ENCODE measurements around the gene FGG. TPM values are rescaled to one million over a fixed set of nuclear protein-coding genes. Genes with fewer than 3 reads are reported as not detected.

The FGG gene
- total and polyA plus RNA-seq, 2 donors (not counting 3 experiments of a cell fraction or from before 2014, with no cell fraction given), result not detected

- Histone ChIP-seq H3K27ac (ENCODE audit: insufficient read depth, low read depth, low read length) (no peak overlapping the region), H3K4me3 (replicated peaks in 1 of 3; ENCODE audit: insufficient read depth in 1 of 3, low read depth in 1 of 3, low read length in 3 of 3) (no peak overlapping the region), H3K4me2 (ENCODE audit: insufficient read depth, low read length) (no peak overlapping the region), H3K9ac (replicated peaks; ENCODE audit: extremely low read depth, insufficient read depth, low read length) (no peak overlapping the region), H3K79me2 (ENCODE audit: control insufficient read depth, insufficient read depth, low read length) (no peaks in the 10 kb centered on the region), H4K20me1 (replicated peaks; ENCODE audit: control insufficient read depth, extremely low read depth, insufficient read depth, low read length) (no peaks in the 10 kb centered on the region), H3K4me1 (ENCODE audit: control insufficient read depth, extremely low read depth, insufficient read depth, low read length) (no peaks in the 10 kb centered on the region), H3K9me1 (replicated peaks; ENCODE audit: control insufficient read depth, extremely low read depth, insufficient read depth, low read length) (no peaks in the 10 kb centered on the region), H3K36me3 (ENCODE audit: control insufficient read depth in 2 of 2, extremely low read depth in 1 of 2, insufficient read depth in 2 of 2, low read length in 2 of 2) (no peaks in the 10 kb centered on the region), H2AFZ (ENCODE audit: low read depth, low read length) (no peak overlapping the region), H3K27me3 (ENCODE audit: control insufficient read depth in 2 of 2, insufficient read depth in 2 of 2, low read length in 2 of 2) (peaks cover 0 to 2% of the 10 kb centered on the region in 2 experiments), H3K9me3 (replicated peaks; ENCODE audit: control insufficient read depth, insufficient read depth, low read length) (no peaks in the 10 kb centered on the region)
- intact Hi-C loops (cut with micrococcal nuclease), result no loop called here
- no peak for FAIRE-seq
- dilution Hi-C loops (cut with MboI; ENCODE audit: extremely low pct_ligation_motif_present, low sequenced_read_pairs), result no loop called here
- DNase-seq (ENCODE audit: low read depth, low spot score), result no peak
- ChIA-PET POLR2A (no interaction called here), CTCF (interaction anchor here (0.7 kb wide), 1 partner anchor 24 kb away, joined by 3 read pairs; no protein-coding TSS in a partner anchor)
- BruUV-seq (replicated peaks), result no TSS peak
- no peak for TF ChIP-seq EZH2 (IDR thresholded peaks at IDR 0.05; ENCODE audit: borderline replicate concordance, low read depth, low read length, severe bottlenecking)
- no peak for TF ChIP-seq FOS (IDR thresholded peaks at IDR 0.05; ENCODE audit: borderline replicate concordance, insufficient read depth, low read length)
- no peak for TF ChIP-seq POLR2AphosphoS5 (IDR thresholded peaks at IDR 0.05; ENCODE audit: insufficient read depth, low read depth, low read length)
Observed at GRCh38 chr4:154584259-154584658, 28.2 kb downstream of the FGG start.

- no peaks in the 10 kb centered on the region for H3K9me1 ChIP-seq (replicated peaks; ENCODE audit: control insufficient read depth, extremely low read depth, insufficient read depth, low read length)
- ChIA-PET CTCF (no interaction called here), POLR2A (no interaction called here)
- DNase-seq (ENCODE audit: low read depth, low spot score) (no peak), FAIRE-seq (no peak)
- H3K4me2 ChIP-seq (ENCODE audit: insufficient read depth, low read length), result no peak overlapping the region
- no peak overlapping the region for H3K4me3 ChIP-seq (replicated peaks in 1 of 3; ENCODE audit: insufficient read depth in 1 of 3, low read depth in 1 of 3, low read length in 3 of 3)
- H3K27ac ChIP-seq (ENCODE audit: insufficient read depth, low read depth, low read length), result no peak overlapping the region
- intact Hi-C loops (cut with micrococcal nuclease), result no loop called here
- H3K9me3 ChIP-seq (replicated peaks; ENCODE audit: control insufficient read depth, insufficient read depth, low read length), result no peaks in the 10 kb centered on the region
- no peaks in the 10 kb centered on the region for H3K36me3 ChIP-seq (ENCODE audit: control insufficient read depth in 2 of 2, extremely low read depth in 1 of 2, insufficient read depth in 2 of 2, low read length in 2 of 2)
- no peak overlapping the region for H2AFZ ChIP-seq (ENCODE audit: low read depth, low read length)
- H3K9ac ChIP-seq (replicated peaks; ENCODE audit: extremely low read depth, insufficient read depth, low read length), result no peak overlapping the region
- peaks cover 0 to 2% of the 10 kb centered on the region in 2 experiments for H3K27me3 ChIP-seq (ENCODE audit: control insufficient read depth in 2 of 2, insufficient read depth in 2 of 2, low read length in 2 of 2)
- TF ChIP-seq, protein P1, sequence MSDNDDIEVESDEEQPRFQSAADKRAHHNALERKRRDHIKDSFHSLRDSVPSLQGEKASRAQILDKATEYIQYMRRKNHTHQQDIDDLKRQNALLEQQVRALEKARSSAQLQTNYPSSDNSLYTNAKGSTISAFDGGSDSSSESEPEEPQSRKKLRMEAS (IDR thresholded peaks at IDR 0.05; ENCODE audit: insufficient read depth, insufficient read length), result no peak
- TF ChIP-seq, protein P2, sequence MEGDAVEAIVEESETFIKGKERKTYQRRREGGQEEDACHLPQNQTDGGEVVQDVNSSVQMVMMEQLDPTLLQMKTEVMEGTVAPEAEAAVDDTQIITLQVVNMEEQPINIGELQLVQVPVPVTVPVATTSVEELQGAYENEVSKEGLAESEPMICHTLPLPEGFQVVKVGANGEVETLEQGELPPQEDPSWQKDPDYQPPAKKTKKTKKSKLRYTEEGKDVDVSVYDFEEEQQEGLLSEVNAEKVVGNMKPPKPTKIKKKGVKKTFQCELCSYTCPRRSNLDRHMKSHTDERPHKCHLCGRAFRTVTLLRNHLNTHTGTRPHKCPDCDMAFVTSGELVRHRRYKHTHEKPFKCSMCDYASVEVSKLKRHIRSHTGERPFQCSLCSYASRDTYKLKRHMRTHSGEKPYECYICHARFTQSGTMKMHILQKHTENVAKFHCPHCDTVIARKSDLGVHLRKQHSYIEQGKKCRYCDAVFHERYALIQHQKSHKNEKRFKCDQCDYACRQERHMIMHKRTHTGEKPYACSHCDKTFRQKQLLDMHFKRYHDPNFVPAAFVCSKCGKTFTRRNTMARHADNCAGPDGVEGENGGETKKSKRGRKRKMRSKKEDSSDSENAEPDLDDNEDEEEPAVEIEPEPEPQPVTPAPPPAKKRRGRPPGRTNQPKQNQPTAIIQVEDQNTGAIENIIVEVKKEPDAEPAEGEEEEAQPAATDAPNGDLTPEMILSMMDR (IDR thresholded peaks at IDR 0.05; ENCODE audit: extremely low read depth in 1 of 2, insufficient read depth in 1 of 2, low read depth in 1 of 2, low read length in 2 of 2), result no peak
- TF ChIP-seq POLR2A (IDR thresholded peaks at IDR 0.05; ENCODE audit: low read depth, low read length) (no peak), FOS (IDR thresholded peaks at IDR 0.05; ENCODE audit: borderline replicate concordance, insufficient read depth, low read length) (no peak), GATA2 (IDR thresholded peaks at IDR 0.05; ENCODE audit: insufficient read depth, insufficient read length, low read depth, low read length) (no peak), JUN (IDR thresholded peaks at IDR 0.05; ENCODE audit: borderline replicate concordance, insufficient read depth, insufficient read length, low read depth) (no peak), EZH2 (IDR thresholded peaks at IDR 0.05; ENCODE audit: borderline replicate concordance, low read depth, low read length, severe bottlenecking) (no peak), MYC (IDR thresholded peaks at IDR 0.05; ENCODE audit: low read depth, low read length) (no peak)
- dilution Hi-C loops (cut with MboI; ENCODE audit: extremely low pct_ligation_motif_present, low sequenced_read_pairs), result no loop called here
- no peaks in the 10 kb centered on the region for H3K79me2 ChIP-seq (ENCODE audit: control insufficient read depth, insufficient read depth, low read length)
- H4K20me1 ChIP-seq (replicated peaks; ENCODE audit: control insufficient read depth, extremely low read depth, insufficient read depth, low read length), result no peaks in the 10 kb centered on the region
- BruUV-seq (replicated peaks), result no TSS peak
- no peaks in the 10 kb centered on the region for H3K4me1 ChIP-seq (ENCODE audit: control insufficient read depth, extremely low read depth, insufficient read depth, low read length)
Observed at GRCh38 chr4:154583677-154584076, 28.8 kb downstream of the FGG start.
